OCI-LY1 (cell line): ENCODE measurements around the gene PGLYRP2.

Source experiments
- CTCF ChIP-seq: fragments of 200-600 bp; sonication (generic), shearing (Covaris generic); IDR thresholded peaks from 2 replicates; pipeline ENCODE4 v1.5.1; 2017; ENCODE audit warnings: mild to moderate bottlenecking, antibody characterized with exemption, low read length, moderate library complexity, mixed read lengths
- EZH2 ChIP-seq: fragments of 200-600 bp; sonication (generic), shearing (Covaris generic); IDR thresholded peaks from 2 replicates; pipeline ENCODE4 v1.8.0; 2017; ENCODE audit warnings: borderline replicate concordance, mixed run types, mild to moderate bottlenecking, antibody characterized with exemption, low read length, moderate library complexity, mixed read lengths

GRCh38 chr19:15427991-15428471, 51.3 kb downstream of the PGLYRP2 start:
- TF ChIP-seq EZH2 (no peak), CTCF (no peak)
